A549 (cell line): ENCODE results near the gene NRXN3. TPM values are rescaled to one million over a fixed set of nuclear protein-coding genes. Genes with fewer than 3 reads are reported as not detected.

Experiments
- ATAC-seq, 2 experiments: fragments of 200-7000 bp in 1 of 2; fragments of >200 bp in 1 of 2; cut with Nextera tagmentation in 1 of 2; cut with Tn5 transposase in 1 of 2; 3 replicates each; pipeline versions ENCODE4 v1.8.0 to v1.9.1; 2018 to 2020; ENCODE audit warnings: mild to moderate bottlenecking in 1 of 2, moderate library complexity in 1 of 2
- CTCF ChIA-PET: fragments of 300-600 bp; sonication (Branson Sonifier 250); formaldehyde crosslinking; extraction: SDS; loops from one replicate; lab custom pipeline; 2021; ENCODE audit warnings: antibody characterized with exemption, inconsistent platforms; lab: Yijun Ruan, JAX
- POLR2A ChIA-PET: fragments of 350-600 bp; formaldehyde crosslinking; extraction: SDS; loops from one replicate; lab custom pipeline; 2021; ENCODE audit warnings: antibody characterized with exemption, inconsistent platforms; lab: Yijun Ruan, JAX
- DNase-seq, 2 experiments: peaks; one replicate each; pipeline versions ENCODE4 v3.0.0 to v3.0.0-alpha.2; 2011 to 2016; ENCODE audit warnings: low read depth in 1 of 2, low spot score in 1 of 2
- FAIRE-seq: peaks from 2 replicates; lab custom pipeline; 2011; peaks lifted over from hg19 to GRCh38; lab: Jason Lieb, UNC
- H3K27ac ChIP-seq, 2 experiments: fragments of >200 bp; sonication (Bioruptor Twin); formaldehyde crosslinking; 3 replicates each; pipeline ENCODE4 v1.5.1; 2016 to 2017
- H3K4me1 ChIP-seq: fragments of >200 bp; sonication (Bioruptor Twin); formaldehyde crosslinking; 3 replicates; pipeline ENCODE4 v1.6.1; 2016
- H3K4me2 ChIP-seq: fragments of >200 bp; sonication (Bioruptor Twin); formaldehyde crosslinking; 3 replicates; pipeline ENCODE4 v1.6.1; 2016
- H3K4me3 ChIP-seq: fragments of >200 bp; sonication (Bioruptor Twin); formaldehyde crosslinking; 3 replicates; pipeline ENCODE4 v1.5.1; 2016
- H3K9me3 ChIP-seq: fragments of >200 bp; sonication (Bioruptor Twin); formaldehyde crosslinking; 3 replicates; pipeline ENCODE4 v1.6.1; 2016
- CBX2 ChIP-seq: fragments of 200-600 bp; sonication (generic); IDR thresholded peaks from 2 replicates; pipeline ENCODE4 v1.6.1; 2016; ENCODE audit warnings: low read depth, mild to moderate bottlenecking, borderline replicate concordance
- CBX8 ChIP-seq: fragments of 200-600 bp; sonication (generic); IDR thresholded peaks from 2 replicates; pipeline ENCODE4 v1.6.1; 2016
- EHMT2 ChIP-seq: fragments of 200-600 bp; sonication (generic); IDR thresholded peaks from 2 replicates; pipeline ENCODE4 v1.6.1; 2016; ENCODE audit warnings: antibody characterized with exemption, low read depth, mild to moderate bottlenecking, moderate library complexity
- EP300 ChIP-seq, 2 experiments: fragments of >200 bp; sonication (Bioruptor Twin); formaldehyde crosslinking; IDR thresholded peaks; 2 replicates in 1 of 2; 3 replicates in 1 of 2; pipeline ENCODE4 v1.6.1; 2016 to 2017
- FOSL2 ChIP-seq, 2 experiments: fragments of 450-650 bp in 1 of 2; fragments of >200 bp in 1 of 2; sonication (Bioruptor Twin) in 1 of 2; formaldehyde crosslinking; IDR thresholded peaks; 2 replicates each; pipeline versions ENCODE4 v1.5.0 to v1.6.1; 2016 to 2020; ENCODE audit warnings: mild to moderate bottlenecking in 1 of 2, moderate library complexity in 1 of 2
- GATA3 ChIP-seq: IDR thresholded peaks from 2 replicates; pipeline ENCODE4 v1.6.1; 2012; ENCODE audit warnings: borderline replicate concordance
- HDAC2 ChIP-seq: fragments of 200-600 bp; sonication (generic); IDR thresholded peaks from 2 replicates; pipeline ENCODE4 v1.6.1; 2016
- HEYL ChIP-seq: fragments of 250-450 bp; sonication (Bioruptor Pico); IDR thresholded peaks from 2 replicates; pipeline ENCODE4 v1.8.0; 2021; ENCODE audit warnings: mild to moderate bottlenecking, moderate library complexity
- HOXA7 ChIP-seq: fragments of 250-450 bp; sonication (Bioruptor Pico); IDR thresholded peaks from 2 replicates; pipeline ENCODE4 v1.5.0; 2020; ENCODE audit warnings: mild to moderate bottlenecking, moderate library complexity
- HOXB5 ChIP-seq: fragments of 250-450 bp; sonication (Bioruptor Pico); IDR thresholded peaks from 2 replicates; pipeline ENCODE4 v1.5.0; 2020; ENCODE audit warnings: mild to moderate bottlenecking, moderate library complexity
- KDM1A ChIP-seq: fragments of 200-600 bp; sonication (generic); IDR thresholded peaks from 2 replicates; pipeline ENCODE4 v1.6.1; 2016; ENCODE audit warnings: low read depth, mild to moderate bottlenecking
- KDM5A ChIP-seq: fragments of 200-600 bp; sonication (generic); IDR thresholded peaks from 2 replicates; pipeline ENCODE4 v1.6.1; 2016; ENCODE audit warnings: antibody characterized with exemption, mild to moderate bottlenecking
- MAFK ChIP-seq: fragments of 450-650 bp; IDR thresholded peaks from 2 replicates; pipeline ENCODE4 v1.6.1; 2014; ENCODE audit not compliant: partially characterized antibody
- MAZ ChIP-seq: fragments of 150-350 bp; IDR thresholded peaks from 2 replicates; pipeline ENCODE4 v1.6.1; 2014; ENCODE audit warnings: antibody characterized with exemption, low read depth, low read length, borderline replicate concordance
- NR3C1 ChIP-seq: fragments of >200 bp; sonication (Bioruptor Twin); formaldehyde crosslinking; IDR thresholded peaks from 3 replicates; pipeline ENCODE4 v1.6.1; 2017
- POLR2AphosphoS2 ChIP-seq: conservative IDR thresholded peaks from 2 replicates; pipeline ENCODE4 v1.6.1; 2012; ENCODE audit warnings: low read length, improper control_type of control experiment, inconsistent platforms
- REST ChIP-seq: fragments of 200-600 bp; sonication (generic); IDR thresholded peaks from 2 replicates; pipeline ENCODE4 v1.6.1; 2016; ENCODE audit warnings: antibody characterized with exemption, mild to moderate bottlenecking, moderate library complexity
- RNF2 ChIP-seq: fragments of 200-600 bp; sonication (generic); IDR thresholded peaks from 2 replicates; pipeline ENCODE4 v1.6.1; 2016; ENCODE audit warnings: low read depth, mild to moderate bottlenecking, antibody characterized with exemption, moderate library complexity, borderline replicate concordance
- SMC3 ChIP-seq: fragments of >200 bp; sonication (Bioruptor Twin); formaldehyde crosslinking; IDR thresholded peaks from 3 replicates; pipeline ENCODE4 v1.6.1; 2018; ENCODE audit warnings: inconsistent platforms
- SREBF2 ChIP-seq: fragments of 450-650 bp; IDR thresholded peaks from 2 replicates; pipeline ENCODE4 v1.6.1; 2014; ENCODE audit warnings: mild to moderate bottlenecking, moderate library complexity
- TP53 ChIP-seq: fragments of 250-450 bp; sonication (Bioruptor Pico); IDR thresholded peaks from 2 replicates; pipeline ENCODE4 v1.5.0; 2021; ENCODE audit warnings: mild to moderate bottlenecking, moderate library complexity
- WGBS: methylation state at CpG from one replicate; pipeline ENCODE4 v1.1.6; 2017; ENCODE audit errors: missing lambda C conversion rate; 5-methylcytosine and 5-hydroxymethylcytosine counted together
- polyA plus RNA-seq, 4 experiments: library from polyadenylated mRNA; depleted of rRNA in 3 of 4; stranded (reverse); fragments of >200 nt; fragmentation: RNase III in 1 of 4; extraction: RNeasy Plus Mini Kit Qiagen cat#74134 plus additional on column Dnase treatment in 1 of 4; gene quantifications; 2 replicates in 3 of 4; 3 replicates in 1 of 4; pipeline ENCODE4 v1.2.3, GENCODE V29; 2011 to 2017
- TF ChIP-seq, protein P1 (sequence below): fragments of >200 bp; sonication (Bioruptor Twin); formaldehyde crosslinking; IDR thresholded peaks from 3 replicates; pipeline ENCODE4 v1.6.1; 2016
- TF ChIP-seq, protein P2 (sequence below): IDR thresholded peaks from 2 replicates; pipeline ENCODE4 v1.6.1; 2012

NRXN3 gene
- polyA plus RNA-seq, 2 of the 4 experiments (the other 2 are of a cell fraction) = 0.62 to 2.3 TPM

DNA sequence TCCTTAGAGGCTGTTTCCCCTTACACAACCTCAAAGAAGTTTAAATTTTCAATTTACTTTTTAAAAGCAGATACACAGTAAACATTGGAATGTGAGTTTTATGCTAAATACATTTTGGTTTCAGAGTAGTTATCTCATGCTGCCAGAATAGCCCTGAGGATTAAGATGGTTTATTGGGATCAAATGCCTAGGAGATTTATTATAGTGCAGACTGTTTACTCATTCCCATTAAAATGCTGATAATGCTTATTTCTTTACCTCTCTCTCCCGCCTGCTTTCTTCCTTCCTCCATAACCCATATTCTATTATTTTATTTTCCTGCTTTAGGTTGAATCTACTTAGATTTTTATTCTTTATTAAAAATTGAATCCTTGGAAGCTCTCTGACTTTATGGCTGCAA lies 1701.0 kb downstream of the NRXN3 start:
- POLR2A ChIA-PET = no interaction called here
- 38% methylated on average over 1 of the region's 1 CpG for WGBS
- no peak for TF ChIP-seq MAZ
- TF ChIP-seq MAFK = peak; percentile 61

DNA sequence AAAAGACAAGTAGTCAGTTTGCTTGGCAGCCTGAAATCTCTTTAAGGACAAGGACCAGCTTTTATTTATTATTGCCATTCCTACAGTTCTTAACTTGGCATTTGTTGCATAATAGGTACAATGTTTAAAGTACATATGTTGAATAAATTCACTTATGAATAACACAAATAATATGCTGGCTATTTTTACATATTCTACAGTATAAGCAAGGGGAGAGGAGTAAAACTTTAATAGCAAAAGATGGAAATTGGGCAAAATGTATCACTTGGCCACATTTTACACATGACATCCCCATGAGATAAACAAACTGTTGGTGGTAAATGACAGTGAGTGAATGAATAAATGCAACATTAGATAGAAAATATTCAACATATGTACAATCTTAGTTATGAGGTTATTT lies 1708.1 kb downstream of the NRXN3 start:
- TF ChIP-seq HDAC2 = no peak
- TF ChIP-seq CBX2 = no peak
- no peak for TF ChIP-seq POLR2AphosphoS2
- TF ChIP-seq RNF2 = no peak
- TF ChIP-seq KDM5A = no peak
- TF ChIP-seq MAZ = no peak
- no peak for TF ChIP-seq HOXA7
- TF ChIP-seq REST = no peak
- no peak for TF ChIP-seq TP53 (CRISPR knock-in tag)
- Histone ChIP-seq H3K9me3 (no peaks in the 10 kb centered on the region), H3K4me1 (no peaks in the 10 kb centered on the region), H3K27ac (no peak overlapping the region), H3K4me2 (no peak overlapping the region), H3K4me3 (no peak overlapping the region)
- ATAC-seq = no peak
- no peak for FAIRE-seq
- ChIA-PET CTCF (no interaction called here), POLR2A (no interaction called here)
- DNase-seq = no peak

More for the DNA sequence above, 1701.0 kb downstream of the NRXN3 start:
- ATAC-seq (no peak), DNase-seq (no peak), FAIRE-seq (no peak)
- no peak overlapping the region for H3K27ac ChIP-seq
- no peak overlapping the region for H3K4me3 ChIP-seq
- CTCF ChIA-PET = no interaction called here
- no peaks in the 10 kb centered on the region for H3K4me1 ChIP-seq
- no peaks in the 10 kb centered on the region for H3K9me3 ChIP-seq
- H3K4me2 ChIP-seq = no peak overlapping the region

- Histone ChIP-seq H3K4me1 (no peaks in the 10 kb centered on the region), H3K4me2 (no peak overlapping the region), H3K9me3 (no peaks in the 10 kb centered on the region), H3K4me3 (no peak overlapping the region), H3K27ac (no peak overlapping the region)
- TF ChIP-seq TP53 (CRISPR knock-in tag) = no peak
- no peak for TF ChIP-seq CBX8
- TF ChIP-seq MAFK = no peak
- no peak for TF ChIP-seq HOXB5 (CRISPR knock-in tag)
- no peak for TF ChIP-seq KDM1A
- TF ChIP-seq, protein P1, sequence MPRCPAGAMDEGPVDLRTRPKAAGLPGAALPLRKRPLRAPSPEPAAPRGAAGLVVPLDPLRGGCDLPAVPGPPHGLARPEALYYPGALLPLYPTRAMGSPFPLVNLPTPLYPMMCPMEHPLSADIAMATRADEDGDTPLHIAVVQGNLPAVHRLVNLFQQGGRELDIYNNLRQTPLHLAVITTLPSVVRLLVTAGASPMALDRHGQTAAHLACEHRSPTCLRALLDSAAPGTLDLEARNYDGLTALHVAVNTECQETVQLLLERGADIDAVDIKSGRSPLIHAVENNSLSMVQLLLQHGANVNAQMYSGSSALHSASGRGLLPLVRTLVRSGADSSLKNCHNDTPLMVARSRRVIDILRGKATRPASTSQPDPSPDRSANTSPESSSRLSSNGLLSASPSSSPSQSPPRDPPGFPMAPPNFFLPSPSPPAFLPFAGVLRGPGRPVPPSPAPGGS = no peak
- TF ChIP-seq SMC3 = no peak
- TF ChIP-seq EHMT2 = no peak
- TF ChIP-seq FOSL2 (IDR thresholded peaks at IDR 0.05) = no peak
- TF ChIP-seq FOSL2 (CRISPR knock-in tag; IDR thresholded peaks at IDR 0.05) = no peak
- TF ChIP-seq CBX2 = no peak
- no peak for TF ChIP-seq EP300 (IDR thresholded peaks at IDR 0.05)
- TF ChIP-seq NR3C1 = no peak
- TF ChIP-seq, protein P2, sequence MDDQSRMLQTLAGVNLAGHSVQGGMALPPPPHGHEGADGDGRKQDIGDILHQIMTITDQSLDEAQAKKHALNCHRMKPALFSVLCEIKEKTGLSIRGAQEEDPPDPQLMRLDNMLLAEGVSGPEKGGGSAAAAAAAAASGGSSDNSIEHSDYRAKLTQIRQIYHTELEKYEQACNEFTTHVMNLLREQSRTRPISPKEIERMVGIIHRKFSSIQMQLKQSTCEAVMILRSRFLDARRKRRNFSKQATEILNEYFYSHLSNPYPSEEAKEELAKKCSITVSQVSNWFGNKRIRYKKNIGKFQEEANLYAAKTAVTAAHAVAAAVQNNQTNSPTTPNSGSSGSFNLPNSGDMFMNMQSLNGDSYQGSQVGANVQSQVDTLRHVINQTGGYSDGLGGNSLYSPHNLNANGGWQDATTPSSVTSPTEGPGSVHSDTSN = no peak
- TF ChIP-seq SREBF2 = no peak
- TF ChIP-seq HEYL (CRISPR knock-in tag) = no peak
- TF ChIP-seq GATA3 = no peak
- ATAC-seq (no peak), DNase-seq (no peak), FAIRE-seq (no peak)
- 14% methylated on average over 2 of the region's 2 CpGs for WGBS
- ChIA-PET CTCF (no interaction called here), POLR2A (no interaction called here)
Observed at GRCh38 chr14:79878785-79879184, 1708.6 kb downstream of the NRXN3 start.
